Stimulated activated CD8-positive, alpha-beta memory T cell treated with anti-CD3 and anti-CD28 coated beads, Interleukin-7, amount 100 ng/mL, for 24 hours (primary cell): ENCODE results near the gene DLG1.

Experiments
- DNase-seq: peaks from one replicate; pipeline ENCODE4 v3.0.0-alpha.2; 2020; ENCODE audit warnings: low read depth

The DLG1 gene

GRCh38 chr3:196997311-196997710 lies 301.1 kb downstream of the DLG1 start:
- no peak for DNase-seq

GRCh38 chr3:196996454-196997265 lies 301.8 kb downstream of the DLG1 start:
- DNase-seq, result no peak

GRCh38 chr3:196995646-196996355 lies 302.6 kb downstream of the DLG1 start:
- no peak for DNase-seq

GRCh38 chr3:196995027-196995426 lies 303.4 kb downstream of the DLG1 start:
- no peak for DNase-seq

GRCh38 chr3:196994056-196994455 lies 304.4 kb downstream of the DLG1 start:
- DNase-seq, result no peak
